ENCODE results near the gene ASIP.

- TF ChIP-seq CTCF (IDR thresholded peaks at IDR 0.05) (no peak), EZH2 (IDR thresholded peaks at IDR 0.05) (no peak), EZH2phosphoT487 (IDR thresholded peaks at IDR 0.05) (no peak)
Measured at GRCh38 chr20:34246126-34246626, 5.0 kb downstream of the ASIP start.

Measured in neural progenitor cell (in vitro differentiated cells).